Calu3 (cell line): Measurements from ENCODE around the gene MTCH1. TPM values are rescaled to one million over a fixed set of nuclear protein-coding genes. Genes with fewer than 3 reads are reported as not detected.

Experiments used
- BruUV-seq: library from RNA; stranded (reverse); fragments of 400-500 nt; replicated peaks from 2 replicates; lab custom pipeline; 2021; lab: Mats Ljungman, UMichigan
- CTCF ChIA-PET: fragments of 300-600 bp; sonication (Branson Sonifier 250); formaldehyde crosslinking; loops from one replicate; lab custom pipeline; 2022; ENCODE audit warnings: antibody characterized with exemption; lab: Charles Lee
- DNase-seq: peaks from one replicate; pipeline ENCODE4 v3.0.0; 2022
- H3K27ac Mint-ChIP-seq: one replicate; pipeline ENCODE4 v1.8.0; 2022; ENCODE audit warnings: mixed read lengths; ENCODE audit not compliant: unreplicated experiment
- H3K27me3 Mint-ChIP-seq: one replicate; pipeline ENCODE4 v1.8.0; 2022; ENCODE audit warnings: mixed read lengths; ENCODE audit not compliant: unreplicated experiment
- H3K36me3 Mint-ChIP-seq: one replicate; pipeline ENCODE4 v1.8.0; 2022; ENCODE audit warnings: mild to moderate bottlenecking, moderate library complexity, mixed read lengths; ENCODE audit not compliant: insufficient read depth, unreplicated experiment
- H3K4me1 Mint-ChIP-seq: one replicate; pipeline ENCODE4 v1.8.0; 2022; ENCODE audit warnings: mild to moderate bottlenecking, low read depth, mixed read lengths; ENCODE audit not compliant: unreplicated experiment
- H3K4me3 Mint-ChIP-seq: one replicate; pipeline ENCODE4 v1.8.0; 2022; ENCODE audit warnings: mild to moderate bottlenecking, low read depth, moderate library complexity, mixed read lengths; ENCODE audit not compliant: unreplicated experiment
- H3K9me3 Mint-ChIP-seq: one replicate; pipeline ENCODE4 v1.8.0; 2022; ENCODE audit warnings: low read depth, mixed read lengths; ENCODE audit not compliant: unreplicated experiment
- intact Hi-C: fragments of 100-400 bp; cut with micrococcal nuclease; formaldehyde crosslinking; loops from one replicate; pipeline ENCODE4 v1.10.0; 2022; ENCODE audit not compliant: unreplicated experiment
- total RNA-seq: library from RNA; stranded (reverse); gene quantifications from 2 replicates; pipeline ENCODE4 v1.2.3, GENCODE V29; 2022
- TF ChIP-seq, protein P1 (sequence below): fragments of 200-600 bp; IDR thresholded peaks from one replicate; pipeline ENCODE4 v1.8.0; 2022; ENCODE audit warnings: antibody characterized with exemption; ENCODE audit not compliant: unreplicated experiment

MTCH1 gene
- total RNA-seq, 1 experiment from 2014 or later, result 288 TPM

DNA sequence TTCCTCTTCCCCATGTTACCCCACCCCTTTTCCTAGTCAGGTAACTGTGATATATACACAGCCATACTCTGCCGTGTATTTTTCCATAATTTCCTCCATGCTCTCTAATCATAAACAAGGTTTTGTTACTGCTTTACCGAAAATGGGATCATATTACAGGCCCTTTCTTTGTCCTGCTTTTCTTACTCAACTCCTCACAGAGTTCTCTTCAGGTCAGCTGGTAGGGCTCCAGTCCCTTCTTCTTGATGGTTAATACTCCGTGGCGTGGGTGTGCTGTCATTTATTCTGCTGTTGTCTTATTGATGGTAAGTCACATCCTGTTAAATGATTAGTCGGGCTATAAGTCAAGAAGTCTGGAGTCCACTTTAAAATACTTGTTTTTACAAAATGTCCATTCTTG, 56.4 kb downstream of the MTCH1 start:
- Mint-ChIP-seq H3K27me3 (no peaks in the 10 kb centered on the region), H3K9me3 (no peaks in the 10 kb centered on the region), H3K4me1 (peaks cover 19% of the 10 kb centered on the region), H3K4me3 (no peak overlapping the region), H3K36me3 (peaks cover 8% of the 10 kb centered on the region), H3K27ac (no peak overlapping the region)
- CTCF ChIA-PET, result no interaction called here
- intact Hi-C loops, result no loop called here
- TF ChIP-seq, protein P1, sequence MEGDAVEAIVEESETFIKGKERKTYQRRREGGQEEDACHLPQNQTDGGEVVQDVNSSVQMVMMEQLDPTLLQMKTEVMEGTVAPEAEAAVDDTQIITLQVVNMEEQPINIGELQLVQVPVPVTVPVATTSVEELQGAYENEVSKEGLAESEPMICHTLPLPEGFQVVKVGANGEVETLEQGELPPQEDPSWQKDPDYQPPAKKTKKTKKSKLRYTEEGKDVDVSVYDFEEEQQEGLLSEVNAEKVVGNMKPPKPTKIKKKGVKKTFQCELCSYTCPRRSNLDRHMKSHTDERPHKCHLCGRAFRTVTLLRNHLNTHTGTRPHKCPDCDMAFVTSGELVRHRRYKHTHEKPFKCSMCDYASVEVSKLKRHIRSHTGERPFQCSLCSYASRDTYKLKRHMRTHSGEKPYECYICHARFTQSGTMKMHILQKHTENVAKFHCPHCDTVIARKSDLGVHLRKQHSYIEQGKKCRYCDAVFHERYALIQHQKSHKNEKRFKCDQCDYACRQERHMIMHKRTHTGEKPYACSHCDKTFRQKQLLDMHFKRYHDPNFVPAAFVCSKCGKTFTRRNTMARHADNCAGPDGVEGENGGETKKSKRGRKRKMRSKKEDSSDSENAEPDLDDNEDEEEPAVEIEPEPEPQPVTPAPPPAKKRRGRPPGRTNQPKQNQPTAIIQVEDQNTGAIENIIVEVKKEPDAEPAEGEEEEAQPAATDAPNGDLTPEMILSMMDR, result no peak
- no peak for DNase-seq
- BruUV-seq, result no TSS peak

DNA sequence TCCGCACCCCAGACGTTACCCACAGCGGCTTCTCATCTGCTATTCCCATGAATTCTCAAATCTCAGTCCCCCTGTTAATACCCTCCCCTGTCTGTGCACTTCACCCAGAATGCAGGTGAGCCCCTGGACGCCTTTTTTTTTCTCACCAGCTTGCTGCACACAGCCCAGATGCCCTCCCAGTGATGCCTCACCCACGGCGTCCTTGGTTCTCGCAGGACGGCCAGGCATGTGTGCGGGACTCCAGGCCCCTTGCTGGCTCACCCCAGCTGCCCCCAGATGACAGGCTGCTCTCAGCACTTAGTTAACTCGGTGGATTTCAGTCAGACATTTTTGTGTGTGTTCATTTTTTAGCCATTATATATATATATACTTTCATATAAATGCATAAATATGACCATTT, 56.8 kb downstream of the MTCH1 start:
- Mint-ChIP-seq H3K36me3 (peaks cover 8% of the 10 kb centered on the region), H3K4me3 (no peak overlapping the region), H3K9me3 (no peaks in the 10 kb centered on the region), H3K27me3 (no peaks in the 10 kb centered on the region), H3K4me1 (peaks cover 19% of the 10 kb centered on the region), H3K27ac (no peak overlapping the region)
- DNase-seq, result no peak
- intact Hi-C loops, result no loop called here
- CTCF ChIA-PET, result no interaction called here
- TF ChIP-seq, protein P1, result no peak
- BruUV-seq, result no TSS peak

DNA sequence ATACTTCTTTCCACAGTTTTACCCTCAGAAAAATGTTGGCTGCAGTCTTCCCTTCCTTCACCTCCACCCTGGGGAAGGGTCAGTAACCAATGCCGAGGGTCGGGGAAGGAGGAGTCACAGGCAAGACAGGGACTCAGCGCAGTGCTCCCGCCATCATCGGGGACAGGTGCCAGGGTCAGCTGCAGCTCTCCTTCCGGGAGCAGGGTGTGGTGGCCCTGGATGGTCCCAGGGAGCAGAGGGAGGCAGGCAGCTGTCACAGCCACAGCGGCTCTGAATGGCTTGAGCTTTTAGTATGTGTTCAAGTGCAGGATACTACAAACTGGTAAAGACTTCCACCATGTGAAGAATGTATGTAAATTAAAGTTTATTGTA, 57.5 kb downstream of the MTCH1 start:
- Mint-ChIP-seq H3K27me3 (no peaks in the 10 kb centered on the region), H3K27ac (no peak overlapping the region), H3K4me3 (no peak overlapping the region), H3K36me3 (peaks cover 8% of the 10 kb centered on the region), H3K4me1 (peaks cover 19% of the 10 kb centered on the region), H3K9me3 (no peaks in the 10 kb centered on the region)
- CTCF ChIA-PET, result no interaction called here
- TF ChIP-seq, protein P1, result no peak
- no TSS peak for BruUV-seq
- no peak for DNase-seq
- intact Hi-C loops, result no loop called here

DNA sequence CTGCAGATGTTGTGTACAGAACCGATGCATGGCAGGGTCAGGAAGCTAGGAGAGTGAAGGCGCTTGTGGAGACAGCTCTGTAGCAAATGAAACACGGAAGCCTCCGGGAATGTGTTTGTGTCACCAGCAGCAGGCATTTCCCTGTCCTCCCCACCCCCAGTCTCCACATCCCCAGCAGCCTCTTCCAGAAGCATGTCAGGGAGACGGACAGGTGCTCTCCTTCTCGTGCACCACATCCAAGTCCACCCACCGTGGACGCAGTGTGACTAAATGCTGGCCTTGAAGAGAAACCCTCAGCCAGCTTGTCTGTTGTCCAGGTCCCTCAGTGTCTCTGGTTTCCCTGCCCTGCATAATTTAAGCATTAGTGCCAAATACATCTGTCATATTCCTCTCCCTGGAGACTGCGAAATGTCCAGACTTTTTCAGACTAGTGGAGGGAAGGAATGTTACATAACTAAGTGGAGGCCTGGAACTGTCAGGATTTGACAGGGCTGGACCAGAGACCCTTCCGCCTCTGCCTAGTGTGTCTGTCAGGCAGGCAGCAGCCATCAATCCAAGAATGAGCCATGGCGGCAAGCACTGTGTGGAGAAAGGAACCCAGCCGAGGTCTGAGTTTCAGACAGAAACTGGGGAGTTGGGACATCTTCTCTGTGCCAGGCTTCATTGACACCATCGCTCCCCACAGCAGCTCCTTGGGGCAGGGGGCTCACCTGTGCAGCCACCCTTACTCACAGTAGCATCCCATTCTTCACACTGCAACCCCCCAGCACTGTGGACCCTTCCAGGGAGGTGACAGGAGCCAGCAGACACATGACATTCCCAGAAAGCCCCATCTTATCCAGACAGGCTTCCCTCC, 58.1 kb downstream of the MTCH1 start:
- TF ChIP-seq, protein P1, result no peak
- Mint-ChIP-seq H3K27ac (no peak overlapping the region), H3K4me1 (peaks cover 19% of the 10 kb centered on the region), H3K9me3 (no peaks in the 10 kb centered on the region), H3K27me3 (no peaks in the 10 kb centered on the region), H3K4me3 (no peak overlapping the region), H3K36me3 (peaks cover 8% of the 10 kb centered on the region)
- DNase-seq, result no peak
- intact Hi-C loops, result no loop called here
- CTCF ChIA-PET, result interaction anchor here (0.6 to 1.5 kb wide), 2 partner anchors 13 to 1875 kb away, joined by 5 read pairs; no protein-coding TSS in a partner anchor
- BruUV-seq, result no TSS peak
